HTR-8/SVneo (cell line): Measurements from ENCODE around the gene INO80D.
"Not testable (repeated sequence)": the region's sequence is repeated elsewhere in the genome, so short reads cannot be mapped to it uniquely, and the experiment has no call there.

Experiments
- DNase-seq: peaks from one replicate; pipeline ENCODE4 v3.0.0; 2011; ENCODE audit warnings: low spot score, mixed read lengths; ENCODE audit not compliant: insufficient read length
- FAIRE-seq: peaks from 2 replicates; lab custom pipeline; 2011; peaks lifted over from hg19 to GRCh38; lab: Jason Lieb, UNC

Gene INO80D

GRCh38 chr2:206084870-206085741 lies 868 bp downstream of the INO80D start:
- no peak for FAIRE-seq
- peak; percentile 20 for DNase-seq

GRCh38 chr2:206084439-206084869 lies 1.5 kb downstream of the INO80D start:
- DNase-seq (peak; percentile 78), FAIRE-seq (peak; percentile 28)

- DNase-seq = no peak
- no peak for FAIRE-seq
These were observed 2.2 kb downstream of the INO80D start for GRCh38 chr2:206083602-206084438.

GRCh38 chr2:206082298-206082843 lies 3.6 kb downstream of the INO80D start:
- no peak for FAIRE-seq
- no peak for DNase-seq

- no peak for FAIRE-seq
- no peak for DNase-seq
These were observed 5.0 kb downstream of the INO80D start for GRCh38 chr2:206080927-206081326.

GRCh38 chr2:206079699-206080465 lies 6.1 kb downstream of the INO80D start:
- no peak for FAIRE-seq
- no peak for DNase-seq

GRCh38 chr2:206077879-206078278 lies 8.1 kb downstream of the INO80D start:
- not testable (repeated sequence) for DNase-seq, FAIRE-seq

- FAIRE-seq = no peak
These were observed 10.9 kb downstream of the INO80D start for GRCh38 chr2:206075113-206075512.

GRCh38 chr2:206071807-206072206 lies 14.2 kb downstream of the INO80D start:
- no peak for FAIRE-seq

More at GRCh38 chr2:206075113-206075512, 10.9 kb downstream of the INO80D start:
- no peak for DNase-seq

GRCh38 chr2:206069417-206069816 lies 16.6 kb downstream of the INO80D start:
- DNase-seq (no peak), FAIRE-seq (no peak)

More at GRCh38 chr2:206071807-206072206, 14.2 kb downstream of the INO80D start:
- no peak for DNase-seq

- DNase-seq = no peak
- no peak for FAIRE-seq
These were observed 17.8 kb downstream of the INO80D start for GRCh38 chr2:206068207-206068606.

GRCh38 chr2:206064077-206064476 lies 21.9 kb downstream of the INO80D start:
- DNase-seq (no peak), FAIRE-seq (no peak)

- FAIRE-seq (no peak), DNase-seq (no peak)
These were observed 22.3 kb downstream of the INO80D start for GRCh38 chr2:206063635-206064034.

- DNase-seq (no peak), FAIRE-seq (no peak)
These were observed 23.2 kb downstream of the INO80D start for GRCh38 chr2:206062724-206063123.

GRCh38 chr2:206056286-206056685 lies 29.7 kb downstream of the INO80D start:
- FAIRE-seq = no peak
- DNase-seq = no peak

- FAIRE-seq = no peak
- no peak for DNase-seq
These were observed 31.0 kb downstream of the INO80D start for GRCh38 chr2:206054952-206055351.

GRCh38 chr2:206051912-206052311 lies 34.1 kb downstream of the INO80D start:
- DNase-seq (no peak), FAIRE-seq (no peak)

GRCh38 chr2:206049392-206049791 lies 36.6 kb downstream of the INO80D start:
- no peak for FAIRE-seq
- DNase-seq = no peak

- FAIRE-seq (no peak), DNase-seq (no peak)
These were observed 40.7 kb downstream of the INO80D start for GRCh38 chr2:206045251-206045650.

GRCh38 chr2:206040525-206040924 lies 45.4 kb downstream of the INO80D start:
- DNase-seq = no peak
- no peak for FAIRE-seq
